ENCODE measurements around the gene NR5A1. TPM values are rescaled to one million over a fixed set of nuclear protein-coding genes. Genes with fewer than 3 reads are reported as not detected.

NR5A1 gene
- total RNA-seq, 4 donors from 2014 or later = 0.15 to 0.51 TPM; not detected in 2

GRCh38 chr9:124532897-124533296, 25.7 kb upstream of the NR5A1 start:
- TF ChIP-seq CTCF (IDR thresholded peaks at IDR 0.05) (no peak), POLR2A (IDR thresholded peaks at IDR 0.05) (no peak)
- H3K4me3 ChIP-seq (ENCODE audit: low read depth, poor library complexity, severe bottlenecking) = no peak overlapping the region
- 87 to 93% methylated on average over 2 of the region's 2 CpGs for WGBS, 2 donors
- DNase-seq (ENCODE audit: low spot score in 2 of 2) = no peak
- intact Hi-C loops (cut with DNase I; ENCODE audit: low total_unique reads) = no loop called here

- intact Hi-C loops (cut with DNase I; ENCODE audit: low total_unique reads) = no loop called here
- H3K4me3 ChIP-seq (ENCODE audit: low read depth, poor library complexity, severe bottlenecking) = no peak overlapping the region
- 89 to 92% methylated on average over 2 of the region's 2 CpGs for WGBS, 2 donors
- TF ChIP-seq CTCF (IDR thresholded peaks at IDR 0.05) (no peak), POLR2A (IDR thresholded peaks at IDR 0.05) (no peak)
- no peak for DNase-seq (ENCODE audit: low spot score in 2 of 2)
Observed at GRCh38 chr9:124531115-124531514, 23.9 kb upstream of the NR5A1 start.

- 74 to 77% methylated on average over 4 of the region's 4 CpGs for WGBS, 2 donors
- no peak overlapping the region for H3K4me3 ChIP-seq (ENCODE audit: low read depth, poor library complexity, severe bottlenecking)
- intact Hi-C loops (cut with DNase I; ENCODE audit: low total_unique reads) = no loop called here
- DNase-seq (ENCODE audit: low spot score in 2 of 2) = no peak
- TF ChIP-seq POLR2A (IDR thresholded peaks at IDR 0.05) = no peak
- no peak for TF ChIP-seq CTCF (IDR thresholded peaks at IDR 0.05)
Observed at GRCh38 chr9:124530246-124530645, 23.0 kb upstream of the NR5A1 start.

GRCh38 chr9:124527781-124528180, 20.6 kb upstream of the NR5A1 start:
- intact Hi-C loops (cut with DNase I; ENCODE audit: low total_unique reads) = no loop called here
- no peak for TF ChIP-seq POLR2A (IDR thresholded peaks at IDR 0.05)
- TF ChIP-seq CTCF (IDR thresholded peaks at IDR 0.05) = no peak
- no peak overlapping the region for H3K4me3 ChIP-seq (ENCODE audit: low read depth, poor library complexity, severe bottlenecking)
- 77 to 90% methylated on average over 3 of the region's 3 CpGs for WGBS, 2 donors
- DNase-seq (ENCODE audit: low spot score in 2 of 2) = no peak

GRCh38 chr9:124526174-124526573, 19.0 kb upstream of the NR5A1 start:
- no peak overlapping the region for H3K4me3 ChIP-seq (ENCODE audit: low read depth, poor library complexity, severe bottlenecking)
- intact Hi-C loops (cut with DNase I; ENCODE audit: low total_unique reads) = no loop called here
- TF ChIP-seq POLR2A (IDR thresholded peaks at IDR 0.05) = no peak
- no peak for TF ChIP-seq CTCF (IDR thresholded peaks at IDR 0.05)
- DNase-seq (ENCODE audit: low spot score in 2 of 2) = no peak
- 89 to 97% methylated on average over 2 of the region's 2 CpGs for WGBS, 2 donors
